ENCODE measurements around the gene ZMYM3. TPM values are rescaled to one million over a fixed set of nuclear protein-coding genes. Genes with fewer than 3 reads are reported as not detected.

The ZMYM3 gene
- total RNA-seq, 1 donor, result 20.3 TPM

GRCh38 chrX:71228063-71228642, 25.8 kb downstream of the ZMYM3 start:
- H3K4me3 ChIP-seq (ENCODE audit: low read depth, low read length), result no peak overlapping the region
- no peak for TF ChIP-seq CTCF (IDR thresholded peaks at IDR 0.05; ENCODE audit: insufficient read depth, low read length)
- no peak for DNase-seq (ENCODE audit: low read depth)

DNA sequence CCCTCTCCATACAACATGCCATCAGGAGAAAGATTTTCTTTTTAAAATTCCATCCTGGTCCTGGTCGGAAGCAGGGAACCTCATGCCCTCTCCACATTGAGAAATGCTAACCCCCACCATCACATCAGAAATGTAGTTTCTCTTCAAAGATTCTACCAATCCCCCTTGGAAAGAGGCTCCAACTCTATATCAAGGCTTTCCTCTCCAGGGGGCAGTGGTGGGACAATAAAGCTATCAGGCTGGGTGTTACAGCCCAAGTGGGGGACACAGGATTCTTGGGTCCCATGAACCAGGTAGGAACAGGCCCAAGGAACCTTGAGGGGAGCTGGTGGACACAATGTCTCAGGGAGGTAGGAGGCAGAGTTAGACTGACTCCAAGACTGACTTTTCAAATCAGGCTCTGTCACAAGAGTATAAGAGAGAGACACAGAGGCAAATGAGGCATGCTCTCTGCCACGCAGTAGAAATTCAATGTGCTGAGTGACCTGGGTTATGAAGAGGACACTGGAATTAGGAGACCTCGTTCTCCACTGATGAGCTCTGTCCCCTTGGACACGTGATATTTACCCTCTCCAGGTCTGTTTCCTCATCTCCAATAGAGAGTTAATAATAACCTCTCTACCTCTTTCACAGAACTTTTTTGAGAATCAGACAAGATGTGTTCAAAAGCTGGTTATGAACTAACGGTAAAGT, 26.4 kb downstream of the ZMYM3 start:
- DNase-seq (ENCODE audit: low read depth), result no peak
- H3K4me3 ChIP-seq (ENCODE audit: low read depth, low read length), result no peak overlapping the region
- TF ChIP-seq CTCF (IDR thresholded peaks at IDR 0.05; ENCODE audit: insufficient read depth, low read length), result peak; percentile 10

- no peak for DNase-seq (ENCODE audit: low read depth)
- H3K4me3 ChIP-seq (ENCODE audit: low read depth, low read length), result no peak overlapping the region
- TF ChIP-seq CTCF (IDR thresholded peaks at IDR 0.05; ENCODE audit: insufficient read depth, low read length), result no peak
Observed at GRCh38 chrX:71225676-71226075, 28.3 kb downstream of the ZMYM3 start.

DNA sequence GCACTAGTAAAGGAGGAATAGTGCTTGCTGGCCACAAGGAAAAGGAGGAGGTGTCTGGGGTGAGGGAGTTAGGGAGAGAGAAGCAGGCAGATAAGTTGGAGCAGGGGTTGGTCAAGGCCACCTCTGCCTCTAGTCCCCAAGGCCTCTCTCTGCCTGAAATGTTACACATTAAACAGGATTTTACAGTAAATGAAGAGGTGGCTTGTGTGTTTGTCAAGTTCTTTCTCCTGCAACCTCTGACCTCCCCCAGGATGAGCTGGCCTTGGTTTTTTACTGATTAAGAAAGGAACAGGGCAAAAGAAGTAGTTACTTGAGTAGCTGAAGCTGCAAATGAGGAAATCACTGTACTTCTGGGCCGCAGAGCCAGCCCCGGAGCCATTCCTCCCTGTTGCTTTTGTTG, 28.9 kb downstream of the ZMYM3 start:
- no peak for DNase-seq (ENCODE audit: low read depth)
- no peak for TF ChIP-seq CTCF (IDR thresholded peaks at IDR 0.05; ENCODE audit: insufficient read depth, low read length)

GRCh38 chrX:71224098-71224708, 29.7 kb downstream of the ZMYM3 start:
- TF ChIP-seq CTCF (IDR thresholded peaks at IDR 0.05; ENCODE audit: insufficient read depth, low read length), result no peak
- DNase-seq (ENCODE audit: low read depth), result no peak
- H3K4me3 ChIP-seq (ENCODE audit: low read depth, low read length), result no peak overlapping the region

More for the DNA sequence above, 28.9 kb downstream of the ZMYM3 start:
- H3K4me3 ChIP-seq (ENCODE audit: low read depth, low read length), result no peak overlapping the region

DNA sequence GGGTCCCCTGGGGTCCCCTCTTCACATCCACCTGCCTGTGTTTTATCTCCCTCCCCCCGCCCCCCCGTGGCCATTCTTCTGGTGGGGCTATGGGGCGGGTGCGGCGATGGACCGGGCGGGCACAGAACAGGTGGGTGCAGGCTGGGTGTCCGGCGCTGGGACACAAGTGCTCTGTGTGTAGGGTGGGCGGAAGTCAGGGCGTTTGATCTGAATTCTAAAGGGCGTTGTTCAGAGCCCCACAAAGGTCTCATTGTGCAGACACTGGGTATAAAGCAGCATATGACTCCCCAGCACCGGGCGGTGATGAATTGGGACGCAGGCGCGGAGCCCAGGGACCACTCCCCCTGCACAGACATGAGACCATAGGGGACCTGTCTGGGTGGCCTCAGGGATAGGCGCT, 31.0 kb downstream of the ZMYM3 start, which contains the start of gene GJB1:
TSS of gene GJB1 (plus strand) at position 296 of the 400 bp plus-strand sequence. CDS start 484 bp downstream, outside the sequence.
- TF ChIP-seq CTCF (IDR thresholded peaks at IDR 0.05; ENCODE audit: insufficient read depth, low read length), result no peak
- no peak for DNase-seq (ENCODE audit: low read depth)
- H3K4me3 ChIP-seq (ENCODE audit: low read depth, low read length), result no peak within 1 kb of the TSS
